ENCODE data around the gene GPC5. TPM values are rescaled to one million over a fixed set of nuclear protein-coding genes. Genes with fewer than 3 reads are reported as not detected.
A peak's percentile ranks its signal among the peaks of the same experiment; 100 is the strongest.

Gene GPC5
- total and polyA plus RNA-seq, 9 of the 15 experiments (the other 6 are each of a cell fraction or from before 2014, with no cell fraction given) = 0.18 to 0.27 TPM; not detected in 7

GRCh38 chr13:92743992-92744391 lies 1345.6 kb downstream of the GPC5 start:
- H2AFZ ChIP-seq (ENCODE audit: low read depth, low read length) = no peak overlapping the region
- no peaks in the 10 kb centered on the region for H3K4me1 ChIP-seq (replicated peaks in 1 of 2; ENCODE audit: control insufficient read depth in 2 of 2, insufficient read depth in 2 of 2, low read length in 2 of 2)
- H3K27me3 ChIP-seq (ENCODE audit: control insufficient read depth in 2 of 2, insufficient read depth in 2 of 2, low read length in 2 of 2) = no peaks in the 10 kb centered on the region
- no peak for ATAC-seq
- FAIRE-seq = no peak
- no peaks in the 10 kb centered on the region for H3K36me3 ChIP-seq (ENCODE audit: control insufficient read depth, insufficient read depth, low read length)
- in situ Hi-C loops (cut with MboI) = loop anchor here (25.0 kb wide), 1 partner anchor 668 kb away; no protein-coding TSS in a partner anchor
- 0% methylated on average over 1 of the region's 1 CpG for WGBS (ENCODE audit: insufficient coverage, low coverage, missing lambda C conversion rate)
- no peak overlapping the region for H3K4me3 ChIP-seq
- no peaks in the 10 kb centered on the region for H4K20me1 ChIP-seq (replicated peaks; ENCODE audit: control insufficient read depth, insufficient read depth, low read length)
- H3K27ac ChIP-seq (ENCODE audit: extremely low read depth, low read depth, low read length) = no peak overlapping the region
- no TSS peak for BruUV-seq (replicated peaks)
- DNase-seq (ENCODE audit: extremely low read depth in 1 of 4, low spot score in 3 of 4) = no peak
- H3K79me2 ChIP-seq (ENCODE audit: control insufficient read depth, insufficient read depth, low read length) = no peaks in the 10 kb centered on the region
- ChIA-PET CTCF (ENCODE audit: low intra/inter-chr PET ratio) (no interaction called here), POLR2A (no interaction called here)
- H3K9me3 ChIP-seq (replicated peaks; ENCODE audit: control insufficient read depth, insufficient read depth, low read depth, low read length) = peaks cover 2% of the 10 kb centered on the region; the same call in 1 of the 2 replicates
- no peak overlapping the region for H3K9ac ChIP-seq (ENCODE audit: insufficient read depth in 1 of 2, low read depth in 2 of 2, low read length in 2 of 2)
- TF ChIP-seq VEZF1 (CRISPR knock-in tag; IDR thresholded peaks at IDR 0.05) = no peak
- TF ChIP-seq MIER1 (IDR thresholded peaks at IDR 0.05; ENCODE audit: low read depth) = no peak
- TF ChIP-seq KLF6 (CRISPR knock-in tag; IDR thresholded peaks at IDR 0.05; ENCODE audit: borderline replicate concordance) = no peak
- TF ChIP-seq CEBPG (CRISPR knock-in tag; IDR thresholded peaks at IDR 0.05) = no peak
- TF ChIP-seq CEBPG (tag; conservative IDR thresholded peaks at IDR 0.05 in 1 of 2, IDR thresholded peaks at IDR 0.05 in 1 of 2) = peak in 1 of 2 experiments; percentile 34; a peak in 1 of 4 replicates
- H3K4me2 ChIP-seq (ENCODE audit: insufficient read depth, low read length) = no peak overlapping the region
- H3K9me1 ChIP-seq (ENCODE audit: control insufficient read depth, insufficient read depth, low read length) = no peaks in the 10 kb centered on the region
- intact Hi-C loops (cut with micrococcal nuclease) = no loop called here
